ENCODE results near the gene TBC1D14.

GRCh38 chr4:7067126-7067451 is 157.5 kb downstream of the TBC1D14 start:
- TF ChIP-seq CTCF (IDR thresholded peaks at IDR 0.05) = no peak
- TF ChIP-seq POLR2AphosphoS5 (IDR thresholded peaks at IDR 0.05) = no peak
- no peak for TF ChIP-seq POLR2A (IDR thresholded peaks at IDR 0.05)
- no peak for TF ChIP-seq EP300 (IDR thresholded peaks at IDR 0.05; ENCODE audit: low read depth)

Data from transverse colon (tissue), 4 donors.